ENCODE measurements around the gene TPP1. TPM values are rescaled to one million over a fixed set of nuclear protein-coding genes. Genes with fewer than 3 reads are reported as not detected.

The TPP1 gene
- total and polyA plus RNA-seq, 9 of the 15 experiments (the other 6 are each of a cell fraction or from before 2014, with no cell fraction given) = 7.5 to 75.8 (median 15.7) TPM

GRCh38 chr11:6619004-6619745 lies at the start of gene TPP1 (continued):
- TF ChIP-seq MGA (IDR thresholded peaks at IDR 0.05) (no peak), MCM3 (IDR thresholded peaks at IDR 0.05) (no peak), ZNF175 (CRISPR knock-in tag; IDR thresholded peaks at IDR 0.05; ENCODE audit: low read depth) (no peak), ZNF311 (CRISPR knock-in tag; IDR thresholded peaks at IDR 0.05) (no peak), SETDB1 (IDR thresholded peaks at IDR 0.05; ENCODE audit: low read length) (no peak), MYNN (IDR thresholded peaks at IDR 0.05) (no peak), MYNN (CRISPR knock-in tag; IDR thresholded peaks at IDR 0.05) (no peak), ZKSCAN1 (IDR thresholded peaks at IDR 0.05; ENCODE audit: low read depth, low read length) (no peak), PHB2 (IDR thresholded peaks at IDR 0.05; ENCODE audit: low read depth) (no peak), HDAC2 (IDR thresholded peaks at IDR 0.05) (peak; percentile 86; the same call in 1 of the 2 replicates), TBL1XR1 (IDR thresholded peaks at IDR 0.05; ENCODE audit: low read length in 2 of 2) (peak in 1 of 2 experiments; percentile 57; a peak in 1 of 4 replicates), ZNF224 (CRISPR knock-in tag; IDR thresholded peaks at IDR 0.05) (no peak)
- TF ChIP-seq, protein P1, sequence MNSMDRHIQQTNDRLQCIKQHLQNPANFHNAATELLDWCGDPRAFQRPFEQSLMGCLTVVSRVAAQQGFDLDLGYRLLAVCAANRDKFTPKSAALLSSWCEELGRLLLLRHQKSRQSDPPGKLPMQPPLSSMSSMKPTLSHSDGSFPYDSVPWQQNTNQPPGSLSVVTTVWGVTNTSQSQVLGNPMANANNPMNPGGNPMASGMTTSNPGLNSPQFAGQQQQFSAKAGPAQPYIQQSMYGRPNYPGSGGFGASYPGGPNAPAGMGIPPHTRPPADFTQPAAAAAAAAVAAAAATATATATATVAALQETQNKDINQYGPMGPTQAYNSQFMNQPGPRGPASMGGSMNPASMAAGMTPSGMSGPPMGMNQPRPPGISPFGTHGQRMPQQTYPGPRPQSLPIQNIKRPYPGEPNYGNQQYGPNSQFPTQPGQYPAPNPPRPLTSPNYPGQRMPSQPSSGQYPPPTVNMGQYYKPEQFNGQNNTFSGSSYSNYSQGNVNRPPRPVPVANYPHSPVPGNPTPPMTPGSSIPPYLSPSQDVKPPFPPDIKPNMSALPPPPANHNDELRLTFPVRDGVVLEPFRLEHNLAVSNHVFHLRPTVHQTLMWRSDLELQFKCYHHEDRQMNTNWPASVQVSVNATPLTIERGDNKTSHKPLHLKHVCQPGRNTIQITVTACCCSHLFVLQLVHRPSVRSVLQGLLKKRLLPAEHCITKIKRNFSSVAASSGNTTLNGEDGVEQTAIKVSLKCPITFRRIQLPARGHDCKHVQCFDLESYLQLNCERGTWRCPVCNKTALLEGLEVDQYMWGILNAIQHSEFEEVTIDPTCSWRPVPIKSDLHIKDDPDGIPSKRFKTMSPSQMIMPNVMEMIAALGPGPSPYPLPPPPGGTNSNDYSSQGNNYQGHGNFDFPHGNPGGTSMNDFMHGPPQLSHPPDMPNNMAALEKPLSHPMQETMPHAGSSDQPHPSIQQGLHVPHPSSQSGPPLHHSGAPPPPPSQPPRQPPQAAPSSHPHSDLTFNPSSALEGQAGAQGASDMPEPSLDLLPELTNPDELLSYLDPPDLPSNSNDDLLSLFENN (IDR thresholded peaks at IDR 0.05; ENCODE audit: low read depth in 2 of 2, low read length in 2 of 2) = no peak
- TF ChIP-seq, protein P2, sequence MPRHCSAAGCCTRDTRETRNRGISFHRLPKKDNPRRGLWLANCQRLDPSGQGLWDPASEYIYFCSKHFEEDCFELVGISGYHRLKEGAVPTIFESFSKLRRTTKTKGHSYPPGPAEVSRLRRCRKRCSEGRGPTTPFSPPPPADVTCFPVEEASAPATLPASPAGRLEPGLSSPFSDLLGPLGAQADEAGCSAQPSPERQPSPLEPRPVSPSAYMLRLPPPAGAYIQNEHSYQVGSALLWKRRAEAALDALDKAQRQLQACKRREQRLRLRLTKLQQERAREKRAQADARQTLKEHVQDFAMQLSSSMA (CRISPR knock-in tag; IDR thresholded peaks at IDR 0.05) = no peak

Data from K562 (cell line).